Endothelial cell of umbilical vein (primary cell): Measurements from ENCODE around the gene SAE1. TPM values are rescaled to one million over a fixed set of nuclear protein-coding genes. Genes with fewer than 3 reads are reported as not detected.

Source experiments
- BruUV-seq: library from RNA; stranded (reverse); fragments of 400-500 nt; replicated peaks from 2 replicates; lab custom pipeline; 2021; lab: Mats Ljungman, UMichigan
- CTCF ChIA-PET: fragments of 300-600, 350-600 bp; sonication (Branson Sonifier 250); formaldehyde crosslinking; loops from one replicate; lab custom pipeline; 2021; ENCODE audit warnings: antibody characterized with exemption, inconsistent platforms; lab: Charles Lee
- POLR2A ChIA-PET: fragments of 300-600, 350-600 bp; sonication (Branson Sonifier 250); formaldehyde crosslinking; loops from one replicate; lab custom pipeline; 2021; ENCODE audit warnings: antibody characterized with exemption, inconsistent platforms; lab: Charles Lee
- DNase-seq: peaks from one replicate; pipeline ENCODE4 v3.0.0-alpha.2; 2011; ENCODE audit warnings: low read depth, low spot score
- FAIRE-seq: peaks from 2 replicates; lab custom pipeline; 2011; peaks lifted over from hg19 to GRCh38; lab: Jason Lieb, UNC
- H2AFZ ChIP-seq: 2 replicates; pipeline ENCODE4 v1.6.0; 2012; ENCODE audit warnings: low read depth, low read length, control low read depth, inconsistent platforms
- H3K27ac ChIP-seq: 2 replicates; pipeline ENCODE4 v1.5.1; 2011; ENCODE audit warnings: low read depth, mild to moderate bottlenecking, control low read depth, low read length, moderate library complexity; ENCODE audit not compliant: insufficient read depth
- H3K27me3 ChIP-seq, 2 experiments: 2 replicates each; pipeline versions ENCODE4 v1.6.0 to v1.6.1; 2011; ENCODE audit warnings: low read length in 2 of 2, mixed read lengths in 1 of 2; ENCODE audit not compliant: control insufficient read depth in 2 of 2, insufficient read depth in 2 of 2
- H3K36me3 ChIP-seq, 2 experiments: 2 replicates in 1 of 2; 3 replicates in 1 of 2; pipeline ENCODE4 v1.5.1; 2011; ENCODE audit warnings: low read length in 2 of 2, mild to moderate bottlenecking in 1 of 2, moderate library complexity in 1 of 2; ENCODE audit not compliant: control insufficient read depth in 2 of 2, insufficient read depth in 2 of 2; ENCODE audit errors: extremely low read depth in 1 of 2
- H3K4me1 ChIP-seq: 3 replicates; pipeline ENCODE4 v1.5.1; 2011; ENCODE audit warnings: mild to moderate bottlenecking, low read length; ENCODE audit not compliant: control insufficient read depth, insufficient read depth; ENCODE audit errors: extremely low read depth
- H3K4me2 ChIP-seq: 2 replicates; pipeline ENCODE4 v1.6.1; 2011; ENCODE audit warnings: low read length, control low read depth, mixed read lengths; ENCODE audit not compliant: insufficient read depth
- H3K4me3 ChIP-seq, 3 experiments: fragments of 200-600 bp in 1 of 3; sonication (generic), shearing (Covaris generic) in 1 of 3; replicated peaks in 1 of 3; 2 replicates each; pipeline ENCODE4 v1.5.1; 2011 to 2016; ENCODE audit warnings: control low read depth in 3 of 3, low read length in 3 of 3, mild to moderate bottlenecking in 2 of 3, inconsistent platforms in 1 of 3, low read depth in 1 of 3, moderate library complexity in 1 of 3; ENCODE audit not compliant: insufficient read depth in 1 of 3
- H3K79me2 ChIP-seq: 2 replicates; pipeline ENCODE4 v1.6.0; 2012; ENCODE audit warnings: low read length, inconsistent platforms; ENCODE audit not compliant: control insufficient read depth, insufficient read depth
- H3K9ac ChIP-seq: replicated peaks from 2 replicates; pipeline ENCODE3; 2011; ENCODE audit warnings: low read length, control low read depth; ENCODE audit not compliant: insufficient read depth; ENCODE audit errors: extremely low read depth
- H3K9me1 ChIP-seq: replicated peaks from 3 replicates; pipeline ENCODE4 v1.6.0; 2011; ENCODE audit warnings: mild to moderate bottlenecking, low read length; ENCODE audit not compliant: control insufficient read depth, insufficient read depth; ENCODE audit errors: extremely low read depth
- H3K9me3 ChIP-seq: replicated peaks from 2 replicates; pipeline ENCODE4 v1.5.1; 2012; ENCODE audit warnings: low read length, inconsistent platforms; ENCODE audit not compliant: control insufficient read depth, insufficient read depth
- H4K20me1 ChIP-seq: replicated peaks from 2 replicates; pipeline ENCODE3; 2011; ENCODE audit warnings: mild to moderate bottlenecking, low read length; ENCODE audit not compliant: control insufficient read depth, insufficient read depth; ENCODE audit errors: extremely low read depth
- EZH2 ChIP-seq: IDR thresholded peaks from 2 replicates; pipeline ENCODE4 v1.6.1; 2012; ENCODE audit warnings: borderline replicate concordance, low read depth, mild to moderate bottlenecking, moderate library complexity, low read length, inconsistent platforms; ENCODE audit not compliant: severe bottlenecking
- FOS ChIP-seq: IDR thresholded peaks from 2 replicates; pipeline ENCODE4 v1.6.1; 2011; ENCODE audit warnings: mild to moderate bottlenecking, low read length, moderate library complexity, borderline replicate concordance; ENCODE audit not compliant: insufficient read depth
- GATA2 ChIP-seq: IDR thresholded peaks from 2 replicates; pipeline ENCODE4 v1.7.0; 2011; ENCODE audit warnings: low read depth, mild to moderate bottlenecking, moderate library complexity, mixed read lengths, low read length; ENCODE audit not compliant: insufficient read length, insufficient read depth
- JUN ChIP-seq: IDR thresholded peaks from 2 replicates; pipeline ENCODE4 v1.6.1; 2011; ENCODE audit warnings: borderline replicate concordance, low read depth; ENCODE audit not compliant: insufficient read length, insufficient read depth
- MYC ChIP-seq: IDR thresholded peaks from one replicate; pipeline ENCODE4 v1.6.1; 2011; ENCODE audit warnings: mild to moderate bottlenecking, low read depth, low read length
- POLR2A ChIP-seq: IDR thresholded peaks from 2 replicates; pipeline ENCODE4 v1.6.1; 2012; ENCODE audit warnings: low read depth, mild to moderate bottlenecking, control low read depth, low read length
- POLR2AphosphoS5 ChIP-seq: IDR thresholded peaks from 2 replicates; pipeline ENCODE4 v1.6.1; 2012; ENCODE audit warnings: low read depth, mild to moderate bottlenecking, control low read depth, low read length, moderate library complexity; ENCODE audit not compliant: insufficient read depth
- dilution Hi-C: fragments of 300-500 bp; cut with MboI; formaldehyde crosslinking; loops from one replicate; pipeline ENCODE4 v1.15.0; 2019; ENCODE audit warnings: low sequenced_read_pairs; ENCODE audit not compliant: extremely low pct_ligation_motif_present
- intact Hi-C: fragments of 100-400 bp; cut with micrococcal nuclease; formaldehyde crosslinking; loops from one replicate; pipeline ENCODE4 v1.10.0; 2022
- polyA plus RNA-seq, 4 experiments: library from polyadenylated mRNA; depleted of rRNA in 3 of 4; stranded (reverse) in 3 of 4; unstranded in 1 of 4; fragments of >200 nt; gene quantifications; 2 replicates each; pipeline versions ENCODE4 v1.2.1 to v1.2.3, GENCODE V29; 2011 to 2012; ENCODE audit warnings: missing spikeins in 1 of 4
- total RNA-seq: library from RNA; stranded (reverse); gene quantifications from 2 replicates; pipeline ENCODE4 v1.2.3, GENCODE V29; 2021
- TF ChIP-seq, protein P1 (sequence below): IDR thresholded peaks from 2 replicates; pipeline ENCODE4 v1.6.1; 2011; ENCODE audit not compliant: insufficient read depth, insufficient read length
- TF ChIP-seq, protein P2 (sequence below), 2 donors: IDR thresholded peaks; 1 replicate in 1 of 2; 2 replicates in 1 of 2; pipeline ENCODE4 v1.5.1; 2011; ENCODE audit warnings: low read length in 2 of 2, mild to moderate bottlenecking in 2 of 2, moderate library complexity in 2 of 2, control low read depth in 1 of 2, inconsistent platforms in 1 of 2, low read depth in 1 of 2; ENCODE audit not compliant: insufficient read depth in 1 of 2; ENCODE audit errors: extremely low read depth in 1 of 2

The SAE1 gene
- total and polyA plus RNA-seq, 2 donors (not counting 3 experiments of a cell fraction or from before 2014, with no cell fraction given): 165 to 219 TPM

GRCh38 chr19:47143322-47144073 is 12.9 kb downstream of the SAE1 start:
- CTCF ChIA-PET: interaction anchor here (1.0 to 1.6 kb wide), 6 partner anchors 18 to 104 kb away, joined by 3 to 7 read pairs (median 4); no protein-coding TSS in a partner anchor
- TF ChIP-seq, protein P1, sequence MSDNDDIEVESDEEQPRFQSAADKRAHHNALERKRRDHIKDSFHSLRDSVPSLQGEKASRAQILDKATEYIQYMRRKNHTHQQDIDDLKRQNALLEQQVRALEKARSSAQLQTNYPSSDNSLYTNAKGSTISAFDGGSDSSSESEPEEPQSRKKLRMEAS: no peak
- TF ChIP-seq POLR2AphosphoS5 (no peak), GATA2 (no peak), EZH2 (no peak), MYC (no peak), POLR2A (no peak), JUN (no peak), FOS (no peak)
- TF ChIP-seq, protein P2, sequence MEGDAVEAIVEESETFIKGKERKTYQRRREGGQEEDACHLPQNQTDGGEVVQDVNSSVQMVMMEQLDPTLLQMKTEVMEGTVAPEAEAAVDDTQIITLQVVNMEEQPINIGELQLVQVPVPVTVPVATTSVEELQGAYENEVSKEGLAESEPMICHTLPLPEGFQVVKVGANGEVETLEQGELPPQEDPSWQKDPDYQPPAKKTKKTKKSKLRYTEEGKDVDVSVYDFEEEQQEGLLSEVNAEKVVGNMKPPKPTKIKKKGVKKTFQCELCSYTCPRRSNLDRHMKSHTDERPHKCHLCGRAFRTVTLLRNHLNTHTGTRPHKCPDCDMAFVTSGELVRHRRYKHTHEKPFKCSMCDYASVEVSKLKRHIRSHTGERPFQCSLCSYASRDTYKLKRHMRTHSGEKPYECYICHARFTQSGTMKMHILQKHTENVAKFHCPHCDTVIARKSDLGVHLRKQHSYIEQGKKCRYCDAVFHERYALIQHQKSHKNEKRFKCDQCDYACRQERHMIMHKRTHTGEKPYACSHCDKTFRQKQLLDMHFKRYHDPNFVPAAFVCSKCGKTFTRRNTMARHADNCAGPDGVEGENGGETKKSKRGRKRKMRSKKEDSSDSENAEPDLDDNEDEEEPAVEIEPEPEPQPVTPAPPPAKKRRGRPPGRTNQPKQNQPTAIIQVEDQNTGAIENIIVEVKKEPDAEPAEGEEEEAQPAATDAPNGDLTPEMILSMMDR (IDR thresholded peaks at IDR 0.05; ENCODE audit: extremely low read depth in 1 of 2, insufficient read depth in 1 of 2, low read depth in 1 of 2, low read length in 2 of 2): no peak
- intact Hi-C loops: no loop called here
- no peaks in the 10 kb centered on the region for H3K9me3 ChIP-seq
- no peak for FAIRE-seq
- H3K4me1 ChIP-seq: no peaks in the 10 kb centered on the region
- H2AFZ ChIP-seq: no peak overlapping the region
- H3K79me2 ChIP-seq: peaks cover 81% of the 10 kb centered on the region
- no peaks in the 10 kb centered on the region for H3K9me1 ChIP-seq
- H3K4me2 ChIP-seq: no peak overlapping the region
- H4K20me1 ChIP-seq: peaks cover 5% of the 10 kb centered on the region
- POLR2A ChIA-PET: no interaction called here
- BruUV-seq: no TSS peak
- no peak overlapping the region for H3K27ac ChIP-seq
- no peak for DNase-seq
- H3K27me3 ChIP-seq: no peaks in the 10 kb centered on the region
- H3K9ac ChIP-seq: no peak overlapping the region
- no peak overlapping the region for H3K4me3 ChIP-seq
- peaks cover 20 to 28% of the 10 kb centered on the region in 2 experiments for H3K36me3 ChIP-seq
- dilution Hi-C loops: no loop called here
